ENCODE results near the gene ARID1B. TPM values are rescaled to one million over a fixed set of nuclear protein-coding genes. Genes with fewer than 3 reads are reported as not detected.

Gene ARID1B
- total RNA-seq, 1 donor from 2014 or later: 16.3 TPM

DNA sequence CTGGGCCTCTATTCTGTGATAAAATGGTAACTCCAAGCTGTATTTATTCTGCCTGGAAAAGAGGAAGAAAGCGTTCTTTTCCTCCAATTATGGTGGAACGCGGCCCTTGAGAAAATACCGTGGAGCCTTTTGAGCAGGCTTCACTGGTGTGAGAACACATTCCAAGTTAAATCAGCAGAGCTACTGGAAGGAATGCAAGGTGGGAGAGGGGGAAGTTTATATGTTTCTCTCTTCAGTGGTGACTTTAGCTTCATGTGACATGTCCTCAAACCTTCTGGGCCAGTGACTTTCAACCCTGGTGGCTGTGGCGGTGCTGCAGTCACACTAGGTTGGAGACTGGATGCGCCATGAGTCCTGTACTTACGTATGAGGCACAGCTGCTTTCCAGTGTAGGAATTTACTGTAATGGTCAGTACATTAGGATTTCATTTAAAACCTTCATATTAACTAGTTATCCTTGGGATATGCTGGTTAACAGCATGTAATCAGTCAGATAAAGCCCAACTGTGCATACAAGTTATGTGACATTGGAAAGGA, 221.7 kb downstream of the ARID1B start:
- H3K36me3 ChIP-seq (ENCODE audit: control insufficient read depth, insufficient read depth, low read length): peaks cover 2% of the 10 kb centered on the region
- no peak for DNase-seq (ENCODE audit: low read depth)
- TF ChIP-seq, protein P1, sequence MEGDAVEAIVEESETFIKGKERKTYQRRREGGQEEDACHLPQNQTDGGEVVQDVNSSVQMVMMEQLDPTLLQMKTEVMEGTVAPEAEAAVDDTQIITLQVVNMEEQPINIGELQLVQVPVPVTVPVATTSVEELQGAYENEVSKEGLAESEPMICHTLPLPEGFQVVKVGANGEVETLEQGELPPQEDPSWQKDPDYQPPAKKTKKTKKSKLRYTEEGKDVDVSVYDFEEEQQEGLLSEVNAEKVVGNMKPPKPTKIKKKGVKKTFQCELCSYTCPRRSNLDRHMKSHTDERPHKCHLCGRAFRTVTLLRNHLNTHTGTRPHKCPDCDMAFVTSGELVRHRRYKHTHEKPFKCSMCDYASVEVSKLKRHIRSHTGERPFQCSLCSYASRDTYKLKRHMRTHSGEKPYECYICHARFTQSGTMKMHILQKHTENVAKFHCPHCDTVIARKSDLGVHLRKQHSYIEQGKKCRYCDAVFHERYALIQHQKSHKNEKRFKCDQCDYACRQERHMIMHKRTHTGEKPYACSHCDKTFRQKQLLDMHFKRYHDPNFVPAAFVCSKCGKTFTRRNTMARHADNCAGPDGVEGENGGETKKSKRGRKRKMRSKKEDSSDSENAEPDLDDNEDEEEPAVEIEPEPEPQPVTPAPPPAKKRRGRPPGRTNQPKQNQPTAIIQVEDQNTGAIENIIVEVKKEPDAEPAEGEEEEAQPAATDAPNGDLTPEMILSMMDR (IDR thresholded peaks at IDR 0.05; ENCODE audit: insufficient read depth, low read length, severe bottlenecking): no peak
- FAIRE-seq: no peak
- no peak overlapping the region for H3K4me3 ChIP-seq (ENCODE audit: low read depth, low read length)
- H3K27me3 ChIP-seq (ENCODE audit: control insufficient read depth, insufficient read depth, low read length): no peaks in the 10 kb centered on the region

DNA sequence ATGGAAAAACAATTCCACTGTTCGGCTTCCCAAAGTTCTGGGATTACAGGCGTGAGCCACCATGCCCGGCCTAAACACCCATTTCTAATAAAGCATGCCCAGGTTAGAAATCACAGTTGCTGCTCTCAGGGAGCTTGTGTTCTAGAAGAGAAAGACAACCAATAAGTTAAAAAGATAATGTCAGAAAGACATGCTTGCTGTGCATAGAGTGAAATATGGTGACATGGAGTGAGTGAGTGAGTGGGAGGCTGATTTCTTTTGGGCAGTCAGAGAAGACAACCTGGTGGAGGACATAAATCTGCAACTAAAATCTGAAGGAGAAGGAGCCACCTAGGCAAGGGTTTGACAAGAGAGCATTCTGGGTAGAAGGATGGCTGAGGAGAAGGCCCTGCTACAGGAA, 222.6 kb downstream of the ARID1B start:
- no peaks in the 10 kb centered on the region for H3K27me3 ChIP-seq (ENCODE audit: control insufficient read depth, insufficient read depth, low read length)
- no peak overlapping the region for H3K4me3 ChIP-seq (ENCODE audit: low read depth, low read length)
- FAIRE-seq (no peak), DNase-seq (ENCODE audit: low read depth) (no peak)
- H3K36me3 ChIP-seq (ENCODE audit: control insufficient read depth, insufficient read depth, low read length): peaks cover 2% of the 10 kb centered on the region
- TF ChIP-seq, protein P1 (IDR thresholded peaks at IDR 0.05; ENCODE audit: insufficient read depth, low read length, severe bottlenecking): no peak

- DNase-seq (ENCODE audit: low read depth): no peak
- H3K4me3 ChIP-seq (ENCODE audit: low read depth, low read length): no peak overlapping the region
- H3K36me3 ChIP-seq (ENCODE audit: control insufficient read depth, insufficient read depth, low read length): peaks cover 2% of the 10 kb centered on the region
- no peak for FAIRE-seq
- no peaks in the 10 kb centered on the region for H3K27me3 ChIP-seq (ENCODE audit: control insufficient read depth, insufficient read depth, low read length)
- TF ChIP-seq, protein P1 (IDR thresholded peaks at IDR 0.05; ENCODE audit: insufficient read depth, low read length, severe bottlenecking): no peak
These were observed 224.5 kb downstream of the ARID1B start for GRCh38 chr6:157001716-157002115.

DNA sequence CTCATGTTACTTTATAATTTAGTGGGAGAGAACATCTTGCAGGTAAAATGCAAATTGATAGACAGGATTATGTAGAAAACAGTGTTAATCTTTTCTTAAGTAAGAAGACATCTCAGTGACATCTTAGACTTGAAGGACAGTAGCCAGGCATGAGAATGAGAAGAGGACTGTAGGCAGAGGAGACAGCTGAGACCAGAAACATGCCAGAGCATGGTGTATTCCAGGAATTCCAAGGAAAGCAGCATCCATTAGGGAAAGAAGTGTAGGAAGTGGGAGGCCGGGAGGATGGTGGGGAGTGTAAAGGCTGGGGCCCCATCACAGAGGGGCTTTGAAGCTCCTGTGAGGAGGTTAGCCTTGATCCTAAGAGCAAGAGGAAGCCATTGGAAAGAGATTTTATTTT, 225.6 kb downstream of the ARID1B start:
- Histone ChIP-seq H3K27me3 (ENCODE audit: control insufficient read depth, insufficient read depth, low read length) (no peaks in the 10 kb centered on the region), H3K36me3 (ENCODE audit: control insufficient read depth, insufficient read depth, low read length) (peaks cover 2% of the 10 kb centered on the region), H3K4me3 (ENCODE audit: low read depth, low read length) (no peak overlapping the region)
- TF ChIP-seq, protein P1 (IDR thresholded peaks at IDR 0.05; ENCODE audit: insufficient read depth, low read length, severe bottlenecking): no peak
- no peak for DNase-seq (ENCODE audit: low read depth)
- no peak for FAIRE-seq

- Histone ChIP-seq H3K36me3 (ENCODE audit: control insufficient read depth, insufficient read depth, low read length) (peaks cover 2% of the 10 kb centered on the region), H3K4me3 (ENCODE audit: low read depth, low read length) (no peak overlapping the region), H3K27me3 (ENCODE audit: control insufficient read depth, insufficient read depth, low read length) (no peaks in the 10 kb centered on the region)
- DNase-seq (ENCODE audit: low read depth): no peak
- TF ChIP-seq, protein P1 (IDR thresholded peaks at IDR 0.05; ENCODE audit: insufficient read depth, low read length, severe bottlenecking): no peak
- no peak for FAIRE-seq
These were observed 228.8 kb downstream of the ARID1B start for GRCh38 chr6:157005940-157006339.

DNA sequence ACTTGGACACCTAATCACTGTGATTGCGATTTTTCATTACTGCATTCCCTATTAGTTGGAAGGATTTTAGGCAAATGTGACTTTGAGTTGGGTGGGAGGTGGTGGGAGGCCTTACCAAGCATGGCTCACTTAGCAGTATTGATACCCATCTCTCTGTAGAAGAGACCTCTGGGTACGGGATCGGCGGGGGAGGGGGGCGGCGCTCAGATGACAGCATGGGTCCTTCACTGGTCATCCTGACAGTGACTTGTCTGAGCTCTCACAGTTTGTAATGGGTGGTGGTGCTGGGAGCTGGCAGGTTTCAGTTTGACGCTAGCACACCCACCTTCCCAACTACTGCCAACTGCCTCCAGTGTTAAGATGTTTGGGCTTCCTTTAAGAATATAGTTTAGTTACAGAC, 231.4 kb downstream of the ARID1B start:
- TF ChIP-seq, protein P1 (IDR thresholded peaks at IDR 0.05; ENCODE audit: insufficient read depth, low read length, severe bottlenecking): no peak
- DNase-seq (ENCODE audit: low read depth): no peak
- H3K27me3 ChIP-seq (ENCODE audit: control insufficient read depth, insufficient read depth, low read length): no peaks in the 10 kb centered on the region
- H3K36me3 ChIP-seq (ENCODE audit: control insufficient read depth, insufficient read depth, low read length): no peaks in the 10 kb centered on the region
- no peak for FAIRE-seq
- H3K4me3 ChIP-seq (ENCODE audit: low read depth, low read length): no peak overlapping the region
